ENCODE results near the gene ZNF598.
"Not testable (repeated sequence)": the region's sequence is repeated elsewhere in the genome, so short reads cannot be mapped to it uniquely, and the experiment has no call there.

ZNF598 gene

GRCh38 chr16:2019921-2020831 is 10.6 kb upstream of the ZNF598 start:
- Histone ChIP-seq H3K27me3 (peaks cover 34 to 54% (median 46%) of the 10 kb centered on the region in 11 experiments), H3K4me1 (peaks cover 36 to 68% (median 49%) of the 10 kb centered on the region in 10 experiments), H3K9ac (peak overlapping the region; percentile 21 to 70 (median 62); a peak in 20 of 22 replicates), H3K9me3 (replicated peaks in 1 of 11) (no peaks in the 10 kb centered on the region), H4K20me1 (peaks cover 0 to 5% (median 0%) of the 10 kb centered on the region in 11 experiments; a peak in 3 of 22 replicates), H3K27ac (peak overlapping the region in 8 of 11 experiments; percentile 24 to 67 (median 52); a peak in 16 of 22 replicates), H3K4me3 (peak overlapping the region; percentile 29 to 64 (median 50); a peak in 19 of 20 replicates), H3K36me3 (no peaks in the 10 kb centered on the region), H3K4me2 (peak overlapping the region; percentile 71 to 88 (median 79))
- TF ChIP-seq Cebpa-rat (IDR thresholded peaks at IDR 0.05) = no peak

- peaks cover 41 to 68% (median 53%) of the 10 kb centered on the region in 10 experiments for H3K4me1 ChIP-seq
- peak within 1 kb of the TSS in 8 of 11 experiments; percentile 24 to 67 (median 52); a peak in 16 of 22 replicates for H3K27ac ChIP-seq
- H3K4me2 ChIP-seq = peak within 1 kb of the TSS; percentile 71 to 88 (median 79)
- peak within 1 kb of the TSS; percentile 21 to 70 (median 62); a peak in 20 of 22 replicates for H3K9ac ChIP-seq
- H3K27me3 ChIP-seq = peaks cover 34 to 50% (median 45%) of the 10 kb centered on the region in 11 experiments
- peaks cover 0 to 5% (median 0%) of the 10 kb centered on the region in 11 experiments; a peak in 3 of 22 replicates for H4K20me1 ChIP-seq
- no peak for TF ChIP-seq Cebpa-rat (IDR thresholded peaks at IDR 0.05)
- H3K9me3 ChIP-seq (replicated peaks in 1 of 11) = no peaks in the 10 kb centered on the region
- H3K4me3 ChIP-seq = peak within 1 kb of the TSS; percentile 29 to 64 (median 50); a peak in 19 of 20 replicates
- no peaks in the 10 kb centered on the region for H3K36me3 ChIP-seq
These were observed 9.9 kb upstream of the ZNF598 start, which contains the start of gene NPW for GRCh38 chr16:2019518-2019920. NPW (plus strand) TSS chr16:2019785.

- Histone ChIP-seq H3K4me3 (no peak overlapping the region), H4K20me1 (peaks cover 0 to 5% (median 0%) of the 10 kb centered on the region in 11 experiments; a peak in 3 of 22 replicates), H3K27ac (peak overlapping the region in 6 of 11 experiments; percentile 47 to 89 (median 70); a peak in 10 of 22 replicates), H3K27me3 (peaks cover 30 to 43% (median 39%) of the 10 kb centered on the region in 11 experiments), H3K9ac (peak overlapping the region in 7 of 11 experiments; percentile 40 to 77 (median 62); a peak in 10 of 22 replicates), H3K9me3 (replicated peaks in 1 of 11) (no peaks in the 10 kb centered on the region), H3K4me1 (peaks cover 28 to 66% (median 35%) of the 10 kb centered on the region in 10 experiments), H3K4me2 (peak overlapping the region in 10 of 11 experiments; percentile 30 to 79 (median 52); a peak in 19 of 22 replicates), H3K36me3 (no peaks in the 10 kb centered on the region)
- no peak for TF ChIP-seq Cebpa-rat (IDR thresholded peaks at IDR 0.05)
These were observed 6.8 kb upstream of the ZNF598 start for GRCh38 chr16:2016407-2016922.

GRCh38 chr16:2015947-2016208 is 6.3 kb upstream of the ZNF598 start:
- Histone ChIP-seq H3K27ac (peak overlapping the region in 9 of 11 experiments; percentile 47 to 89 (median 59); a peak in 16 of 22 replicates), H3K27me3 (peaks cover 24 to 37% (median 33%) of the 10 kb centered on the region in 11 experiments), H3K4me2 (peak overlapping the region; percentile 30 to 79 (median 52)), H3K36me3 (no peaks in the 10 kb centered on the region), H3K9me3 (replicated peaks in 1 of 11) (no peaks in the 10 kb centered on the region), H3K9ac (peak overlapping the region; percentile 27 to 77 (median 58); a peak in 19 of 22 replicates), H3K4me3 (no peak overlapping the region), H3K4me1 (peaks cover 29 to 72% (median 36%) of the 10 kb centered on the region in 10 experiments), H4K20me1 (peaks cover 0 to 5% (median 0%) of the 10 kb centered on the region in 11 experiments; a peak in 3 of 22 replicates)
- no peak for TF ChIP-seq Cebpa-rat (IDR thresholded peaks at IDR 0.05)

DNA sequence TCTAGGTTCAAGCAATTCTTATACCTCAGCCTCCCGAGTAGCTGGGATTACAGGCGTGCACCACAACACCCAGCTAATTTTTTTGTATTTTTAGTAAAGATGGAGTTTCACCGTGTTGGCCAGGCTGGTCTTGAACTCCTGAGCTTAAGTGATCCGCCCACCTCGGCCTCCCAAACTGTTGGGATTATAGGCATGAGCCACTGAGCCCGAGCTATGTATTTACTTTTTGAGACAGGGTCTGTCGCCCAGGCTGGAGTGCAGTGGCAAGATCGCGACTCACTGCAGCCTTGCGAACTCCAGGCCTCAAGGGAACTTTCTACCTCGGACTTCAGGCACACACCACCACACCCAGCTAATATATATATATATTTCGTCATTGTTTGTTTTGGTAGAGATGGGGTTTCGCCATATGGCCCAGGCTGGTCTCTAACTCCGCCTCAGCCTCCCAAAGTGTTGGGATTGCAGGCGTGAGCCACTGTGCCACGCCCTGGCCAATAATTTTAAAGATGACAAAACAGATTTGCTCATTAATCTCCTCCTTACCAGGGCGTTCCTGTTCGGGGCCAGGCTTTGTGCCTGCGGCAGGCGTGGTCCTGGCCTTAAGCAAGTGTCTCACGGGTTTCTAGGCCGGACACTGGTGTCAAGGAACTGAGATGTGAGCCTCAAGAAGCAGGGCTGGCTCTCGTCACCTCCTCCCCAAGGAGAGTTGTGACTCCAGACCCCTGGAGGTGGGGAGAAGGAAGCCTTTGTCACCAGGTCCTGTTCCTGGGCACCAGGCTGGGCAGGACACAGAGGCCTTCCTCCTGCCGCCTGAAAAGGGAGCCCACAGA is 5.7 kb upstream of the ZNF598 start:
- H4K20me1 ChIP-seq = peaks cover 0 to 4% (median 0%) of the 10 kb centered on the region in 11 experiments; a peak in 3 of 22 replicates
- H3K9me3 ChIP-seq (replicated peaks in 1 of 11) = no peaks in the 10 kb centered on the region
- H3K4me2 ChIP-seq = peak overlapping the region; percentile 30 to 79 (median 52)
- no peak overlapping the region for H3K4me3 ChIP-seq
- peak in 6 of 11 experiments; percentile 8 to 86 (median 46); a peak in 8 of 22 replicates for TF ChIP-seq Cebpa-rat (IDR thresholded peaks at IDR 0.05)
- peak overlapping the region; percentile 27 to 77 (median 58); a peak in 19 of 22 replicates for H3K9ac ChIP-seq
- peaks cover 19 to 32% (median 28%) of the 10 kb centered on the region in 11 experiments for H3K27me3 ChIP-seq
- peak overlapping the region in 9 of 11 experiments; percentile 47 to 89 (median 59); a peak in 16 of 22 replicates for H3K27ac ChIP-seq
- H3K36me3 ChIP-seq = no peaks in the 10 kb centered on the region
- H3K4me1 ChIP-seq = peaks cover 31 to 72% (median 40%) of the 10 kb centered on the region in 10 experiments

DNA sequence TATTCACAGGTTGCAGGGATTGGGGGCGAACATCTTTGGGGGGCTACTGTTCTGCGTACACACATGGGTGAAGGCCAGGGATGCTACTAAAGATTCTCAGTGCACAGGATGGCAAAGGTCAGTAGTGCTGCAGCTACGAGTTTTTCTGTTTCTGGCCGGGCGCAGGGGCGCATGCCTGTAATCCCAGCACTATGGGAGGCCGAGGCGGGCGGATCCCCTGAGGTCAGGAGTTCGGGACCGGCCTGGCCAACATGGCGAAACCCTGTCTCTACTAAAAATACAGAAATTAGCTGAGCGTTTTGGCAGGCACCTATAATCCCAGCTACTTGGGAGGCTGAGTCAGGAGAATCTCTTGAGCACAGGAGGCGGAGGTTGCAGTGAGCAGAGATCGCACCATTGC is 3.9 kb upstream of the ZNF598 start:
- H3K9me3 ChIP-seq (replicated peaks in 1 of 11) = no peaks in the 10 kb centered on the region
- H3K27me3 ChIP-seq = peaks cover under 1 to 14% (median 10%) of the 10 kb centered on the region in 11 experiments; a peak in 19 of 22 replicates
- H3K4me3 ChIP-seq = no peak overlapping the region
- peak overlapping the region in 2 of 11 experiments; percentile 8 to 14; a peak in 1 of 22 replicates for H3K9ac ChIP-seq
- H3K36me3 ChIP-seq = no peaks in the 10 kb centered on the region
- no peak overlapping the region; a peak in 1 of 22 replicates for H3K4me2 ChIP-seq
- peaks cover 25 to 63% (median 33%) of the 10 kb centered on the region in 10 experiments for H3K4me1 ChIP-seq
- TF ChIP-seq Cebpa-rat (IDR thresholded peaks at IDR 0.05) = no peak
- H3K27ac ChIP-seq = peak overlapping the region in 3 of 11 experiments; percentile 10 to 89 (median 13); a peak in 2 of 22 replicates
- peaks cover 1 to 9% (median 8%) of the 10 kb centered on the region in 11 experiments; a peak in 21 of 22 replicates for H4K20me1 ChIP-seq

- not testable (repeated sequence) for H3K27ac ChIP-seq; H3K9me3 ChIP-seq (replicated peaks in 1 of 11); H3K27me3 ChIP-seq; H3K9ac ChIP-seq; H3K4me3 ChIP-seq
- peaks cover 43 to 76% (median 50%) of the 10 kb centered on the region in 10 experiments for H3K4me1 ChIP-seq
- H3K36me3 ChIP-seq = peaks cover 0 to 16% (median 10%) of the 10 kb centered on the region in 11 experiments; a peak in 14 of 22 replicates
- peaks cover 19 to 27% (median 26%) of the 10 kb centered on the region in 11 experiments for H4K20me1 ChIP-seq
- peak overlapping the region in 3 of 11 experiments; percentile 5 to 96 (median 93); a peak in 4 of 22 replicates for H3K4me2 ChIP-seq
These were observed 2.1 kb upstream of the ZNF598 start for GRCh38 chr16:2011726-2012125.
